ENCODE data around the gene DOK3.

Gene DOK3

GRCh38 chr5:177462021-177462670 is 47.5 kb downstream of the DOK3 start:
- DNase-seq = no peak

GRCh38 chr5:177459819-177460628 is 49.6 kb downstream of the DOK3 start:
- no peak for DNase-seq

DNA sequence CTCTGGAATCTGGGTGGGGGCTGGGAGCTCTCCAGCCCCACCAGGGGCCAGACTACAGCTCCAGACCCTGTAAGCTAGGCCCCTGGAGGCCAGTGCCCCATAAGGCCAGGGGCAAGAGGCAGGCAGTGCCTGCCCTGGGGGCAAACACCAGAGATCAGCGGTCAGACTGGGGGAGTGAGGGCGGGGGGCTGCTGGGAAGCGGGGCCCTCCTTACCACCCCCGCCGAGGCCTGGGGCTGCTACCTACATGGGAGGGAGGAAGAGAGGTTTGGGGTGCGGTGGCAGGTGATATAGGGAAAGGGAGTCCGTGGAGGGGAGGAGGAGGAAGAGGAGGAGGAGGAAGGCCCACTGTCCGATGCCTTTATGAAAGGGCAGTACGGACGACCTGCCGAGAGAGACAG is 50.3 kb downstream of the DOK3 start:
- no peak for DNase-seq

DNA sequence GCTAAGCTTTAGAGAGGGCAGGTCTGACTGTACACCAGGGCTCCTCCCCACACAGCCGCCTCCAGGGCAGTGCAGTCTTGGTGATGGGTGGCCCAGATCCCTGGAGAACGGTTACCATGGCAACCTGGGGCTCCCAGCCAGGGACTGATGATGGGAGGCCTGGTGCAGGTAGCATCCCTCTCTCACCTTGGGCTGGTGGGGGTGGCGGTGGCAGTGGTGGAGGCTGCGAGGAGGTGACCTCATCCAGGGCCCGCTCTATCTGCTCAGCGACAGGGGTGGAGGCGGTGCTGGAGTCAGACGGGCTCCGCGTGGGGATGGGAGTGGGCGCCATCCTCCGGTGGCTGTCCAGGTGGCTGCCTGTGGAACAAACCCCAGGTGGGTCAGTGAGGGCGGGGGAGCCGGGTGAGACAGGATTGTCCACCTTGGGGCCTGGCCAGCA is 50.7 kb downstream of the DOK3 start:
- DNase-seq = no peak

GRCh38 chr5:177457852-177458681 is 51.6 kb downstream of the DOK3 start:
- no peak for DNase-seq

GRCh38 chr5:177456976-177457851 is 52.4 kb downstream of the DOK3 start:
- peak; percentile 31 for DNase-seq

DNA sequence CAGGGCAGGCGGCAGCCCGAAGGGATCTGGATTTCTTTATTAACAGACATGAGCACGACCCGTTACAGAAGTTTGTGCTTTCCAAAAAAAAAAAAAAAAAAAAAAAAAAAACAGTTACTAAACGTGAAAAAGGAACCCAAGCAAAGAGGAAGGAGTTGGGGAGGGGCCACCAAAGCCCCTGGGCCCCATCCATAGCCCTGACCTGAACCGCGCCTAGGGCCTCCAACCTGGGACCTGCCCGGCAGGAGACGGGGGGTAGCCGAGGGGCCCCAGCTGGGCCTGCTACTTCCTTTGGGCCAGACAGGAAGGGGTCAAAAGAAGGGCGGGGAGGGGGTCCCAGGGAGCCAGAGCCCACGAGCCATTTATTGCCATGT is 53.0 kb downstream of the DOK3 start:
- DNase-seq = no peak

- DNase-seq = peak; percentile 98
Observed at GRCh38 chr5:177455661-177456590, 53.7 kb downstream of the DOK3 start.

DNA sequence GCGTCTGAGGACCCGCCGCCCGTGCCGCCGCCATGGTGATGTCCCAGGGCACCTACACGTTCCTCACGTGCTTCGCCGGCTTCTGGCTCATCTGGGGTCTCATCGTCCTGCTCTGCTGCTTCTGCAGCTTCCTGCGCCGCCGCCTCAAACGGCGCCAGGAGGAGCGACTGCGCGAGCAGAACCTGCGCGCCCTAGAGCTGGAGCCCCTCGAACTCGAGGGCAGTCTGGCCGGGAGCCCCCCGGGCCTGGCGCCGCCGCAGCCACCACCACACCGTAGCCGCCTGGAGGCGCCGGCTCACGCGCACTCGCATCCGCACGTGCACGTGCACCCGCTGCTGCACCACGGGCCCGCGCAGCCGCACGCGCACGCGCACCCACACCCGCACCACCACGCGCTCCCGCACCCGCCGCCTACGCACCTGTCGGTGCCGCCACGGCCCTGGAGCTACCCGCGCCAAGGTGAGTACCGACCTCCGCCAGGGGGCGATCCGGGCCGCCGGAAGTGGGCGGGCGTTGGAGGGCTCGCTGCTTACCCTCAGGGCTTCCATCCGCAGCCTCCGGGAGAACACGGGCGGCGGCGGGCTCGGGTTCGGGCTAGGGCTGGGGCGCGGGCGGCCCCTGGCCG is 54.5 kb downstream of the DOK3 start:
- peak; percentile 93 for DNase-seq

DNA sequence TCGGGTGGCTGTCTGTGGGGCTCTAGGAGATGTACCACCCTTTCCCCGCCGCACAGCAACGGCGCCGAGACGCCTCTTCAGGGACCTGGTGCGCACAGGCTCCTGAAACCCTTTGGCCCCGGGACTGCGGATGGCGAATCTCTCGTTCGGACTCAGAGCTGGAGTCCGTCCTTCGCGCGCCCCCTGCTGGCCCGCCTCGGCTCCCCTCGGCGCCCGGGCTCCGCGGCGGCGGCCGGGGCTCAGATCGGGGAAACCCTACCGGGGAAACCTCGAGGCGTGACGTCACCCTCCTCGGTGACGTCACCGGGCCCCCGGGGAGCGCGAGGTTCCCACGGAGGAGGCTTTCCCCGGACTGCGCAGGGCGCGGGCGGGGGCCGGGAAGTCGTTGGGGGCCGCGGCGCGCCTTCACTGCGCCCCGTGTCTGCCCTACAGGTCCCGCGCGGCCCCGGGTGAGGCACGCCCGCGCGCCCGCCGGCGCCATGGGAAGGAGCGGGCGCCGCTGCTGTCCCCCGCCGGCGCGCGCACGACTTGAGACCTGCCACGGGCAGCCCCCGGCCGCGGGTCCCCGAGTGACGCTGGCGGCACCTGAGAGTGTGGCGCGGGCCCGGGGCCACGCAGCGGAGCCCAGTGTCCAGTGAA is 55.1 kb downstream of the DOK3 start:
- peak; percentile 93 for DNase-seq

DNA sequence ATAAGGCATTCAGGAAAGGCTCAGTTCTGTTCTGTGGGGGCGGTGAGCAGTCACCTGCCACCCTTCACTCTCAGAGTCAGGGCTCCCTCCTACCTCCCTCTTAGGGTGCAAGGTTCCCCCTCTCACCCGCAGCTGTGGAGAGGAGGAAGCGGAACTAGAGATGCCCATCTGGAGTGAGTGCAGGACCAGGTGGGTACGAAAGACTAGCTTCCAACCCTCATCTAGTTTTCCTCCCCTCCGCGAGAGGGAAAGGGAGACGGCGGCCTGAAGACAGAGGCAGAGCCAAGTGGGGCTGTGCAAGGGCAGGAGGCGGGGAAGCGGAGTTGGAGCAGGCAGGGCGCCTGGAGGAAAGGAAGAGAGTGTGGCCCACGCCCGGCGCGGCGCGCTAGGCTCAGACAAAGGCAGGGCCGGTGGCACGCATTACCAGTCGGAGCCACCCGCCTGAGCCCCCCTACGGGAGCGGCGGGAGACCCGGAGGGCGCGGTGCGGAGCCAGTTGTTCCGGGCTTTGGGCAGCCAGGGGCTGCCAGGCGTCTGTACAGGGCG is 55.7 kb downstream of the DOK3 start:
- no peak for DNase-seq

DNA sequence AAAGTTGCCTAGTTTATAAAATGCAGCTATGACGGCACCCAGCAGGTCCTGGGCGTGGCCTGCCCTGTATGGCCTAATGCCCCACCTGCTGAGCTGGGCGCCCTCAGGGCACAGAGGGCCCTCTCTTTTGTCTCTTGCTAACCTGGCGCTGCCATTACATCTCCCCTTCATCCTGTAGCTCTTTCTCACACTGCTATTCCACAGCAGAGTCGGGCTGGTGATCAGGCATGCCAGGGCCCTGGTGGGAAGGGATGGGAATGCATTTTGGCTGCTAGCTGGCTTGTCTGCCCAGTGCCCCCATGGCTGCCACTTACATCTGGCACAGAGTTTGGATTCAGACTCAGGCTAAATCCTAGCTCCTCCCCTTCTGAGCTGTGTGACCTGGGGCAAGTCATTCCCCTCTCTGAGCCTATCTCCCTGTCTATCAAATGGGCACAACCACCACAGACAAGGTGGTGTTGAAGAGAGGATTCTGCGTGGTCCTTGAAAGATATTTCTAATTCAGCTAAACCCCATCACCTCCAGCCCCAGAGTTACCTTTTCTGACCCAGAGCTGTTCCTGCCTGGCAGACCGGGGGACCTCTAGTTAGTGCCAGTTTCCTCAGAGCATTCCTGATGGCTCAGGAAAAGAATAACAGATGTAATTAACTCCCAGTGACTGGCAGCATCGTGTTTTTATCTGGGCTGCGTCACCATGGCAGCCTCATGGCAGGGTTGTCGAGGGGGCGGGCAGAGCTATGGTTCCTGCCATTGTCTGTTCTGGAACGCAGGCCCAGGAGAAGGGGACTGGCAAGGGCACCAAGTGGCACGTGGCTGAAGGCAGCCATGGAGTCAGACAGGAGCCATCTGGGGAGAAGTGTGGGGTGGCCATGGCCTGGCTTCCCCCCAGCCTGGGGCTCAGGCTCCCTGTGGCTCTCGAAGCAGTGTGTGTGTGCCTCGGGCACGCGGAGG is 56.7 kb downstream of the DOK3 start:
- no peak for DNase-seq
